Activated T-cell treated with anti-CD3 and anti-CD28 coated beads, Interleukin-2, amount 50 U/mL, for 1 hour (primary cell): ENCODE results near the gene WDR72.
"Not testable (repeated sequence)": the region's sequence is repeated elsewhere in the genome, so short reads cannot be mapped to it uniquely, and the experiment has no call there.

Source experiments
- DNase-seq: peaks from one replicate; pipeline ENCODE4 v3.0.0-alpha.2; 2020

WDR72 gene

GRCh38 chr15:53588773-53589172 lies 170.7 kb downstream of the WDR72 start:
- no peak for DNase-seq

GRCh38 chr15:53586799-53587198 lies 172.7 kb downstream of the WDR72 start:
- no peak for DNase-seq

- DNase-seq = no peak
These were observed 177.9 kb downstream of the WDR72 start for GRCh38 chr15:53581513-53581912.

- DNase-seq = no peak
These were observed 179.1 kb downstream of the WDR72 start for GRCh38 chr15:53580366-53580765.

GRCh38 chr15:53576841-53577240 lies 182.6 kb downstream of the WDR72 start:
- no peak for DNase-seq

GRCh38 chr15:53573091-53573490 lies 186.4 kb downstream of the WDR72 start:
- no peak for DNase-seq

GRCh38 chr15:53569751-53570480 lies 189.5 kb downstream of the WDR72 start:
- no peak for DNase-seq

- no peak for DNase-seq
These were observed 192.6 kb downstream of the WDR72 start for GRCh38 chr15:53566912-53567311.

GRCh38 chr15:53565721-53566120 lies 193.7 kb downstream of the WDR72 start:
- DNase-seq = no peak

- no peak for DNase-seq
These were observed 194.8 kb downstream of the WDR72 start for GRCh38 chr15:53564647-53565046.

GRCh38 chr15:53563627-53564026 lies 195.8 kb downstream of the WDR72 start:
- no peak for DNase-seq

GRCh38 chr15:53559364-53560277 lies 199.8 kb downstream of the WDR72 start:
- no peak for DNase-seq

- no peak for DNase-seq
These were observed 201.1 kb downstream of the WDR72 start for GRCh38 chr15:53558384-53558783.

GRCh38 chr15:53555226-53555625 lies 204.2 kb downstream of the WDR72 start:
- no peak for DNase-seq

- no peak for DNase-seq
These were observed 209.7 kb downstream of the WDR72 start for GRCh38 chr15:53549697-53550305.

GRCh38 chr15:53548236-53548635 lies 211.2 kb downstream of the WDR72 start:
- no peak for DNase-seq

- not testable (repeated sequence) for DNase-seq
These were observed 218.7 kb downstream of the WDR72 start for GRCh38 chr15:53540626-53541300.

GRCh38 chr15:53539878-53540277 lies 219.6 kb downstream of the WDR72 start:
- DNase-seq = no peak

GRCh38 chr15:53536479-53537120 lies 222.9 kb downstream of the WDR72 start:
- DNase-seq = no peak

- no peak for DNase-seq
These were observed 223.6 kb downstream of the WDR72 start for GRCh38 chr15:53535886-53536285.

- DNase-seq = no peak
These were observed 225.2 kb downstream of the WDR72 start for GRCh38 chr15:53534105-53534839.

GRCh38 chr15:53530761-53531160 lies 228.7 kb downstream of the WDR72 start:
- no peak for DNase-seq
